CD4-positive, alpha-beta memory T cell (primary cell): Measurements from ENCODE around the gene PRRX2. TPM values are rescaled to one million over a fixed set of nuclear protein-coding genes. Genes with fewer than 3 reads are reported as not detected.
A peak's percentile ranks its signal among the peaks of the same experiment; 100 is the strongest.

Experiments used
- CTCF ChIA-PET: fragments of 350-600 bp; sonication (Branson Sonifier 250); formaldehyde crosslinking; loops from one replicate; lab custom pipeline; 2021; ENCODE audit warnings: inconsistent platforms; ENCODE audit not compliant: partially characterized antibody; lab: Charles Lee
- POLR2A ChIA-PET: fragments of 350-600 bp; sonication (Branson Sonifier 250); formaldehyde crosslinking; loops from one replicate; lab custom pipeline; 2021; ENCODE audit not compliant: partially characterized antibody; lab: Charles Lee
- DNase-seq, 5 donors: peaks; one replicate each; pipeline versions ENCODE4 v3.0.0 to v3.0.0-alpha.2; 2020 to 2022; ENCODE audit warnings: mixed read lengths in 1 of 5
- H3K27ac ChIP-seq: one replicate; pipeline ENCODE4 v1.7.0; 2013; ENCODE audit warnings: low read depth, low read length
- H3K27me3 ChIP-seq: 2 replicates; pipeline ENCODE4 v1.7.0; 2013; ENCODE audit warnings: mild to moderate bottlenecking, low read length, moderate library complexity; ENCODE audit not compliant: insufficient read depth
- H3K36me3 ChIP-seq: 2 replicates; pipeline ENCODE4 v1.7.0; 2013; ENCODE audit warnings: mild to moderate bottlenecking, low read length, moderate library complexity; ENCODE audit not compliant: insufficient read depth
- H3K4me1 ChIP-seq: 2 replicates; pipeline ENCODE4 v1.7.0; 2013; ENCODE audit warnings: mild to moderate bottlenecking, low read length, moderate library complexity; ENCODE audit not compliant: insufficient read depth
- H3K4me3 ChIP-seq, 2 donors: one replicate each; pipeline ENCODE4 v1.7.0; 2013; ENCODE audit warnings: low read length in 2 of 2, mild to moderate bottlenecking in 1 of 2
- H3K9me3 ChIP-seq, 2 donors: one replicate each; pipeline ENCODE4 v1.7.0; 2013; ENCODE audit warnings: low read length in 2 of 2, control low read depth in 1 of 2; ENCODE audit not compliant: control insufficient read depth in 1 of 2
- H3K27ac Mint-ChIP-seq, 7 donors: one replicate each; pipeline ENCODE4 v1.8.0; 2020 to 2021; ENCODE audit warnings: mixed read lengths in 7 of 7, mild to moderate bottlenecking in 6 of 7, inconsistent platforms in 3 of 7, moderate library complexity in 3 of 7
- H3K27me3 Mint-ChIP-seq, 2 donors: one replicate each; pipeline ENCODE4 v1.8.0; 2020 to 2021; ENCODE audit warnings: mixed read lengths in 2 of 2
- H3K36me3 Mint-ChIP-seq, 2 donors: one replicate each; pipeline ENCODE4 v1.8.0; 2020 to 2021; ENCODE audit warnings: mixed read lengths in 2 of 2, inconsistent platforms in 1 of 2, mild to moderate bottlenecking in 1 of 2
- H3K4me1 Mint-ChIP-seq, 4 donors: one replicate each; pipeline ENCODE4 v1.8.0; 2020 to 2021; ENCODE audit warnings: mixed read lengths in 4 of 4, mild to moderate bottlenecking in 1 of 4
- H3K4me3 Mint-ChIP-seq, 8 donors: one replicate each; pipeline ENCODE4 v1.8.0; 2020 to 2021; ENCODE audit warnings: mixed read lengths in 8 of 8, mild to moderate bottlenecking in 7 of 8, moderate library complexity in 6 of 8, inconsistent platforms in 3 of 8
- H3K9me3 Mint-ChIP-seq, 8 donors: one replicate each; pipeline ENCODE4 v1.8.0; 2020 to 2021; ENCODE audit warnings: mixed read lengths in 8 of 8, mild to moderate bottlenecking in 5 of 8, inconsistent platforms in 3 of 8, moderate library complexity in 1 of 8
- intact Hi-C: fragments of 100-400 bp; cut with micrococcal nuclease; formaldehyde crosslinking; loops from one replicate; pipeline ENCODE4 v1.15.1; 2023
- polyA plus RNA-seq, 2 donors: library from polyadenylated mRNA; unstranded; fragments of 300-500 nt; fragmentation: Illumina TruSeq; gene quantifications; one replicate each; pipeline ENCODE4 v1.2.3, GENCODE V29; 2021
- total RNA-seq, 2 experiments: library from RNA; stranded (reverse); gene quantifications; one replicate each; pipeline ENCODE4 v1.2.3, GENCODE V29; 2021

The PRRX2 gene
- total and polyA plus RNA-seq, 4 experiments from 2014 or later, result not detected

DNA sequence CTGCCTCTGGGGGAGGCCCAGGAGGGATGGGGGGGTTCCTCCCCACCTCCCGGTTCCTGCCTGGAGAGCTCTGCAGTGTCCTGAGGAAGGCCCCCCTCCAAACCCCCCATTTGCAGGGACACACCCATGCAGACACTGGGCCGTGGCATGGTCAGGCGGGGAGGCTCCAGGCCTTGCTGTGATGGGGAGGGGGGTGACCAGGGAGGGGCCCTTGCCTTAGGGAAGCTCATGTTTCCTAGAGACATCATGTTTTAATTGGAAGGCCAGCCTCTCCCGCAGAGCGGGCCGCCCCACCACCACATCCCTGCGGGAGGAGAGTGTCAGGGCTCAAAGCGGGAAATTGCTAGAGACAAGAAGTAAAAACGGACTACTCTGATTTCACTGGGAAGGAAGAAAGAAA, 12.0 kb downstream of the PRRX2 start:
- DNase-seq, result no peak
- H3K9me3 ChIP-seq, result no peaks in the 10 kb centered on the region
- no peaks in the 10 kb centered on the region for H3K27me3 ChIP-seq
- Mint-ChIP-seq H3K4me3 (no peak overlapping the region), H3K36me3 (no peaks in the 10 kb centered on the region), H3K9me3 (no peaks in the 10 kb centered on the region), H3K27ac (no peak overlapping the region), H3K4me1 (no peaks in the 10 kb centered on the region), H3K27me3 (peaks cover 7 to 23% of the 10 kb centered on the region in 2 donors)
- no peak overlapping the region for H3K4me3 ChIP-seq
- intact Hi-C loops, result no loop called here
- no peaks in the 10 kb centered on the region for H3K36me3 ChIP-seq
- POLR2A ChIA-PET, result no interaction called here
- no peaks in the 10 kb centered on the region for H3K4me1 ChIP-seq
- CTCF ChIA-PET, result no interaction called here
- H3K27ac ChIP-seq, result no peak overlapping the region

DNA sequence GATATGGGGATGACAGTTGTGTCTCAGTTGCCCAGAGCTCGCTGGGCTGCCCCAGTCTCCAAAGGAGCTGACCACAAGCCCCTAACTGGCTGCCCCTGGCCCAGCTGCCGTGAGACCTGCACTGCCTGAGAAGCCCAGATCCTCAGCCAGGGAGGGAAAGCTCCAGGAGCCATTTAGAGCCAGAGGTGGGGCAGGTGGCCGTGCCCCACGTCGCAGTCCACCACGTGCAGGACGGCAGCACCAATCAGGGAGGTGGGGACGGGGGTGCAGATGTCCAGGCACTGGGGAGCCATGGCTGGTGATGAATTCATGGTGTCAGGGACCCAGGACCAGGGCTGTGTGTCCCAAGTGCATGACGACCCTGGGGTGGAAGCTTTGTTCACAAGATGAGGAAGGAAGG, 13.4 kb downstream of the PRRX2 start:
- H3K36me3 Mint-ChIP-seq, result no peaks in the 10 kb centered on the region
- H3K27me3 Mint-ChIP-seq, result peaks cover 4 to 23% of the 10 kb centered on the region in 2 donors
- no peak for DNase-seq
- ChIA-PET POLR2A (no interaction called here), CTCF (no interaction called here)
- H3K27ac Mint-ChIP-seq, result no peak overlapping the region
- H3K4me1 ChIP-seq, result no peaks in the 10 kb centered on the region
- no peaks in the 10 kb centered on the region for H3K9me3 Mint-ChIP-seq
- H3K27me3 ChIP-seq, result no peaks in the 10 kb centered on the region
- no peaks in the 10 kb centered on the region for H3K36me3 ChIP-seq
- H3K4me3 ChIP-seq, result no peak overlapping the region
- no peaks in the 10 kb centered on the region for H3K4me1 Mint-ChIP-seq
- H3K9me3 ChIP-seq, result no peaks in the 10 kb centered on the region
- intact Hi-C loops, result no loop called here
- no peak overlapping the region for H3K4me3 Mint-ChIP-seq
- no peak overlapping the region for H3K27ac ChIP-seq

DNA sequence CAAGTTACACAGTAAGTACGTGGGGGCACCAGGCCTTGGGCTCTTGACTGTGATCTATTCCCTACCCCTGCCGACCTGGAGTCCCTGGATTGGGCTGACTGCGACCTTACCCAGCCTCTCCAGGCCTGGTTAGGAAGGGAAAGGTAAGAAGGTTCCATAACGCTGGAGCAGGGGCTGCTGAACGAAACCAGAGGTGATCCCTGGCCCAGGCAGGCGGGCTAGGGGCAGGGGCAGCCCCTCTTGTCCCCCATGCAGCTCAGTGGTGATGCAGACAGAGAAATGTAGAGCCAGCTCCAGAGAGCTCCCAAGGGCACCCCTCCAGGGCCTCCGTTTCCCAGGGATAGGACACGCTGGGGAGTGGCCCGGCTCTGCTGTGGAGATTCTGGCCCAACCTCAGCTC, 14.1 kb downstream of the PRRX2 start:
- DNase-seq, result no peak
- H3K4me1 ChIP-seq, result no peaks in the 10 kb centered on the region
- ChIA-PET CTCF (no interaction called here), POLR2A (no interaction called here)
- H3K4me1 Mint-ChIP-seq, result no peaks in the 10 kb centered on the region
- no peak overlapping the region for H3K4me3 ChIP-seq
- no peaks in the 10 kb centered on the region for H3K36me3 Mint-ChIP-seq
- no peaks in the 10 kb centered on the region for H3K9me3 Mint-ChIP-seq
- no peak overlapping the region for H3K27ac Mint-ChIP-seq
- H3K4me3 Mint-ChIP-seq, result no peak overlapping the region
- H3K27me3 Mint-ChIP-seq, result peaks cover 4 to 19% of the 10 kb centered on the region in 2 donors
- no peaks in the 10 kb centered on the region for H3K27me3 ChIP-seq
- H3K27ac ChIP-seq, result no peak overlapping the region
- intact Hi-C loops, result no loop called here
- H3K9me3 ChIP-seq, result no peaks in the 10 kb centered on the region
- no peaks in the 10 kb centered on the region for H3K36me3 ChIP-seq

DNA sequence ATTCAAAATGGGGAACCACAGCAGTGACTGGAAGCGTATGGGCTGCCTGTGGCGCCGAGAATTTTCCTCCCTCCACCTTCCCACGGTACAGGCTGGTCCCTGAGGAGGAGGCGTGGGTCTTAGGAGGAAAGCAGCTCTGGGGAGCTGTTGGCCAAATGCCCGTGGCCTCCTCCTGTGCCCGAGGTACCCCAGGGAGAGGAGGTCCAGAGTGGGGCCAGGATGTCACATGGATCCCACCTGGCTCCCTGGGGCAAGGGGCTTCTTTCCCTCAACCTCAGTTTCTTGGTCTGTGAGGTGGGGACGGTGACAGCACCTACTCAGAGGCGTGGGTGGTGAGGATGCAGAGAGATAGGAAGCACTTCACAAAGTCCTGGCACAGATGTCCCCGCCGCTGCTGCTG, 16.5 kb downstream of the PRRX2 start:
- ChIA-PET CTCF (no interaction called here), POLR2A (no interaction called here)
- Mint-ChIP-seq H3K4me1 (no peaks in the 10 kb centered on the region), H3K9me3 (no peaks in the 10 kb centered on the region), H3K4me3 (no peak overlapping the region), H3K27me3 (peaks cover 4 to 16% of the 10 kb centered on the region in 2 donors), H3K36me3 (no peaks in the 10 kb centered on the region), H3K27ac (no peak overlapping the region)
- Histone ChIP-seq H3K4me1 (no peaks in the 10 kb centered on the region), H3K27me3 (no peaks in the 10 kb centered on the region), H3K9me3 (no peaks in the 10 kb centered on the region), H3K4me3 (no peak overlapping the region), H3K27ac (no peak overlapping the region), H3K36me3 (no peaks in the 10 kb centered on the region)
- no peak for DNase-seq
- intact Hi-C loops, result no loop called here

DNA sequence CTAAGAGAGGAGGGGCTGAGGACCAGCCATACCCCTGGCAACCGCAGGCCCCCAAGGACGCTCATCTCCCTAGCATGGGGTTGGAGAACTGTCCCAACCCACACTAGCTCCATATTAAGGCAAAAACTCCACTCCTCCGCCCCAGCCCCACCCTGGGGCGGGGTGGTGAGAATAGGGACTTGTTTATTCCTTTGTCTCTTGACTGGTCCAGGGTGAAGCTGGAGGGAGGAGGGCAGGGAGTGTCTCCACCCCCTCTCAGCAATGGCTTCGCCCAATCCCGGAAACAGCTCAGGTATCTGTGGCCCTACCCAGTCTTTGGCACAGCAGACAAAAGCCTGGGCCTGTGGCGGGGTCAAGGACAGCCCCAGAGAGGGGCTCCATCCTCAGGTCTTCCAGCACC, 16.9 kb downstream of the PRRX2 start:
- Mint-ChIP-seq H3K27ac (no peak overlapping the region), H3K4me3 (no peak overlapping the region), H3K36me3 (no peaks in the 10 kb centered on the region), H3K9me3 (no peaks in the 10 kb centered on the region), H3K4me1 (no peaks in the 10 kb centered on the region), H3K27me3 (peaks cover 4 to 13% of the 10 kb centered on the region in 2 donors)
- no peaks in the 10 kb centered on the region for H3K9me3 ChIP-seq
- POLR2A ChIA-PET, result no interaction called here
- H3K27me3 ChIP-seq, result no peaks in the 10 kb centered on the region
- intact Hi-C loops, result no loop called here
- no peak overlapping the region for H3K27ac ChIP-seq
- no peaks in the 10 kb centered on the region for H3K4me1 ChIP-seq
- no peak for DNase-seq
- H3K36me3 ChIP-seq, result no peaks in the 10 kb centered on the region
- CTCF ChIA-PET, result no interaction called here
- H3K4me3 ChIP-seq, result no peak overlapping the region

DNA sequence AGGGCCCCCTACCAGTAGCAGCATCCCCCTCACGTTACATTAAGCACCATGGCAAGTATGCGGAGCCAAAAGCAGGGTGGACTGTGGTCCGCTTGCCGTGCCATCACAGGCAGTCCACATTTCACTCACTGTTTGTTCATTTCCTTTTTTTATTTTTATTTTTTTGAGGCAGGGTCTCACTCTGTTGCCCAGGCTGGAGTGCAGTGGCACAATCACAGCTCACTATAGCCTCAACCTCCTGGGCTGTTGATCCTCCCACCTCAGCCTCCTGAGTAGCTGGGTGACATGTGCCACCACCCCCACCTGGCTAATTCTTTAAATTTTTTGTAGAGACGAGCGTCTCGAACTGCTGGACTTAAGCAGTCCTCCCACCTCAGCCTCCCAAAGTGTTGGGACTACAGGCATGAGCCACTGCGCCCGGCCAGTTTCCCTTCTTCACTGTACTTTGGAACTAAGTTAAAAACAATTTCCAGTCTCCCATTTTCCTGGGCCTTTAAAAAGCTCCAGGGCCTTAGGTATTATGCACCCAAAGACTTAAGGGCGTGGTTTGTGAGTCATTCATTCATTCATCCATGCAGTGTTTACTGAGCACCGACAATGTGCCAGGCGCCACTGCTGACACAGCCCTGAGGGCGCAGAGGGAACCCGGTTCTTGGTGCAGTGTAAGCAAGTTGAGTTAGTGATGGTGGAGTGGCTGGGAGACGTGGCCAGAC, 19.9 kb downstream of the PRRX2 start:
- H3K27ac ChIP-seq, result no peak overlapping the region
- POLR2A ChIA-PET, result no interaction called here

DNA sequence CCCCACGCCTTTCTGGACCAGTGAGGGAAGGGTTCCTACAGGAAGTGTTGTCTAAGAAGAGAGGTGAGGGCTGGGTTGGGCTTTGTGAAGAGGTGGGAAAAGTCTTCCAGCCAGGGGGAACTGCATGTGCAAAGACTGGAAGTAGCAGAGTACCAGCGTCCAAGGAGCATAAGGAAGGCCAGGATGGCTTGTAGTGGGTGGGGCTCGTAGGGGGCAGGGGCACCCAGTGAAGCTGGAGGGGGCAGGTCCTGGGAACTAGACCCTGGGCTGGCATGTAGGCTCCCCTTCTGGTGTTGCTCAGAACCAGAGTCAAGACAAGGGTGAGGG, 20.4 kb downstream of the PRRX2 start:
- Mint-ChIP-seq H3K36me3 (no peaks in the 10 kb centered on the region), H3K27ac (peak overlapping the region in 1 of 7 donors; percentile 17), H3K4me1 (no peaks in the 10 kb centered on the region), H3K27me3 (peaks cover under 1 to 3% of the 10 kb centered on the region in 2 donors), H3K9me3 (no peaks in the 10 kb centered on the region), H3K4me3 (no peak overlapping the region)
- Histone ChIP-seq H3K4me3 (no peak overlapping the region), H3K27me3 (no peaks in the 10 kb centered on the region), H3K9me3 (no peaks in the 10 kb centered on the region), H3K4me1 (no peaks in the 10 kb centered on the region), H3K27ac (no peak overlapping the region), H3K36me3 (no peaks in the 10 kb centered on the region)
- intact Hi-C loops, result no loop called here
- ChIA-PET POLR2A (no interaction called here), CTCF (no interaction called here)
- DNase-seq, result no peak

More for the DNA sequence above, 19.9 kb downstream of the PRRX2 start:
- CTCF ChIA-PET, result no interaction called here
- Mint-ChIP-seq H3K27ac (peak overlapping the region in 1 of 7 donors; percentile 17), H3K27me3 (peaks cover 4 to 7% of the 10 kb centered on the region in 2 donors), H3K4me3 (no peak overlapping the region), H3K9me3 (no peaks in the 10 kb centered on the region), H3K4me1 (no peaks in the 10 kb centered on the region), H3K36me3 (no peaks in the 10 kb centered on the region)
- H3K27me3 ChIP-seq, result no peaks in the 10 kb centered on the region
- H3K4me3 ChIP-seq, result no peak overlapping the region
- H3K9me3 ChIP-seq, result no peaks in the 10 kb centered on the region
- no peaks in the 10 kb centered on the region for H3K36me3 ChIP-seq
- intact Hi-C loops, result no loop called here
- no peak for DNase-seq
- H3K4me1 ChIP-seq, result no peaks in the 10 kb centered on the region

DNA sequence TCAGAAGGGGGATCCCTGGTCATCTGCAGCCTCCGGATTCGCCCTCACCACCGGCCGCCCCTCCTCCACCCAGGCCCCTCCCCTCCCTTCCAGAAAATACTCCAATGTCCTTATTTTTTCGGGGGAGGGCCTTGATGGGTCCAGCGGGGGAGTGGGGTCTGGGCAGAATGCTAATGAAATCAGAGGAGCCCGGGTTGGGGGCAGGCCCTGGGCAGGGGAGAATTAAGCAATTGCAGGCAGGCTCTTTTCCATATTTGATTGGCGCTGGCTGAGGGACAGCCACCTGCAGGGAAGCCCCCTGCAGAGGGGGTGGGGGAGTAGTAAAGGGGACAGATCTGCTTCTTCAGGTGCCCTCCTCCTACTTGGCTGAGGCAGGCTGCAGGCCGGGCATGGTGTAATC, 21.3 kb downstream of the PRRX2 start:
- H3K4me1 ChIP-seq, result no peaks in the 10 kb centered on the region
- no peaks in the 10 kb centered on the region for H3K36me3 Mint-ChIP-seq
- intact Hi-C loops, result no loop called here
- H3K27ac Mint-ChIP-seq, result no peak overlapping the region
- H3K4me3 Mint-ChIP-seq, result no peak overlapping the region
- peaks cover 0 to 3% of the 10 kb centered on the region in 2 donors for H3K27me3 Mint-ChIP-seq
- POLR2A ChIA-PET, result no interaction called here
- no peak overlapping the region for H3K4me3 ChIP-seq
- no peak overlapping the region for H3K27ac ChIP-seq
- no peaks in the 10 kb centered on the region for H3K36me3 ChIP-seq
- CTCF ChIA-PET, result no interaction called here
- DNase-seq, result no peak
- H3K27me3 ChIP-seq, result no peaks in the 10 kb centered on the region
- no peaks in the 10 kb centered on the region for H3K9me3 ChIP-seq
- H3K9me3 Mint-ChIP-seq, result no peaks in the 10 kb centered on the region
- H3K4me1 Mint-ChIP-seq, result no peaks in the 10 kb centered on the region
